ENCODE measurements around the gene KRTAP24-1.

- TF ChIP-seq, protein P1, sequence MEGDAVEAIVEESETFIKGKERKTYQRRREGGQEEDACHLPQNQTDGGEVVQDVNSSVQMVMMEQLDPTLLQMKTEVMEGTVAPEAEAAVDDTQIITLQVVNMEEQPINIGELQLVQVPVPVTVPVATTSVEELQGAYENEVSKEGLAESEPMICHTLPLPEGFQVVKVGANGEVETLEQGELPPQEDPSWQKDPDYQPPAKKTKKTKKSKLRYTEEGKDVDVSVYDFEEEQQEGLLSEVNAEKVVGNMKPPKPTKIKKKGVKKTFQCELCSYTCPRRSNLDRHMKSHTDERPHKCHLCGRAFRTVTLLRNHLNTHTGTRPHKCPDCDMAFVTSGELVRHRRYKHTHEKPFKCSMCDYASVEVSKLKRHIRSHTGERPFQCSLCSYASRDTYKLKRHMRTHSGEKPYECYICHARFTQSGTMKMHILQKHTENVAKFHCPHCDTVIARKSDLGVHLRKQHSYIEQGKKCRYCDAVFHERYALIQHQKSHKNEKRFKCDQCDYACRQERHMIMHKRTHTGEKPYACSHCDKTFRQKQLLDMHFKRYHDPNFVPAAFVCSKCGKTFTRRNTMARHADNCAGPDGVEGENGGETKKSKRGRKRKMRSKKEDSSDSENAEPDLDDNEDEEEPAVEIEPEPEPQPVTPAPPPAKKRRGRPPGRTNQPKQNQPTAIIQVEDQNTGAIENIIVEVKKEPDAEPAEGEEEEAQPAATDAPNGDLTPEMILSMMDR (IDR thresholded peaks at IDR 0.05; ENCODE audit: insufficient read depth, low read length, poor library complexity, severe bottlenecking): no peak
- no peak for TF ChIP-seq EZH2phosphoT487 (conservative IDR thresholded peaks at IDR 0.05; ENCODE audit: low read length)
Observed at GRCh38 chr21:30326390-30326789, 43.6 kb upstream of the KRTAP24-1 start.
